Measurements from ENCODE around the gene GGA3. TPM values are rescaled to one million over a fixed set of nuclear protein-coding genes. Genes with fewer than 3 reads are reported as not detected.
A peak's percentile ranks its signal among the peaks of the same experiment; 100 is the strongest.

GGA3 gene
- total and polyA plus RNA-seq, 10 of the 15 experiments (the other 5 are each of a cell fraction or from before 2014, with no cell fraction given): 7.0 to 57.5 (median 34.0) TPM

DNA sequence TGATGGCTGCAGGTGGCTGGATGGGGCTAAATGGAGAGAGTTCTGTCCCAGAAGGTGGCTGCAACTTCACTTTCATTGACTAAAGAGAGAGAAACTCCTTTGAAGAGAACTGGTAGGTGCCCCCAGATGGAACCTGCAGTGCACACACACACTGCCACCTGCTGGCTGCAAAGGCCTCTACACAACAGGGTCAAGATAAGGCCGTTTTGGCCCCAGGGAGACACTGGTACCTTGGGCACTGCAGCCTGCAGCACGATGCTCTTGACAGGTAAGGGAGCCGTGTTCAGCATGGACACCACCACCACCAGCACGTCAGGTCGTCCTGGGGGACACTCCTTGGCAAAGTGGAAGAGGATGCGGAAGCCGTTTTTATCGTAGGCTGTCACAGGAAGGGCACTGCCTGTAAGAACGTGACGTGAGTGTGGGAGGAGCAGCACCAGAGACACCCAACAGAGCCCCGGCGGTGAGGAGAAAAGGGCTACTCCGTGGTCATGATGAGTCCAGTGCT, 22.7 kb downstream of the GGA3 start:
- Histone ChIP-seq H3K27me3 (replicated peaks in 1 of 2; ENCODE audit: control insufficient read depth in 2 of 2, insufficient read depth in 2 of 2, low read length in 1 of 2) (no peaks in the 10 kb centered on the region), H3K4me1 (ENCODE audit: control insufficient read depth, insufficient read depth, low read length) (peaks cover 28% of the 10 kb centered on the region), H3K4me2 (ENCODE audit: control insufficient read depth, insufficient read depth) (no peak overlapping the region), H3K9me3 (replicated peaks; ENCODE audit: control insufficient read depth, insufficient read depth, low read length) (no peaks in the 10 kb centered on the region), H3K27ac (ENCODE audit: control insufficient read depth, insufficient read depth) (no peak overlapping the region), H4K20me1 (ENCODE audit: control insufficient read depth, insufficient read depth) (no peaks in the 10 kb centered on the region; the same call in 1 of the 2 replicates), H3K36me3 (ENCODE audit: control insufficient read depth in 2 of 2, insufficient read depth in 2 of 2, low read length in 1 of 2) (peaks cover 62 to 64% of the 10 kb centered on the region in 2 experiments), H3K4me3 (no peak overlapping the region), H3K79me2 (ENCODE audit: control insufficient read depth, insufficient read depth, low read length) (no peaks in the 10 kb centered on the region), H3K9ac (ENCODE audit: control insufficient read depth, insufficient read depth, low read length) (no peak overlapping the region), H2AFZ (ENCODE audit: control insufficient read depth, low read depth, low read length) (no peak overlapping the region)
- RAD21 ChIA-PET (ENCODE audit: unreplicated experiment): interaction anchor here (1.0 to 1.2 kb wide), 3 partner anchors 30 to 278 kb away, joined by 3 to 5 read pairs (median 3); no protein-coding TSS in a partner anchor
- DNase-seq (ENCODE audit: low read depth, low spot score): no peak
- SMC1A ChIA-PET (ENCODE audit: uncharacterized antibody, unreplicated experiment): interaction anchor here (1.5 kb wide), 1 partner anchor 125 kb away, joined by 4 read pairs; no protein-coding TSS in a partner anchor
- POLR2A ChIA-PET: interaction anchor here (1.2 kb wide), 1 partner anchor 32 kb away, joined by 5 read pairs; the partner anchor contains the start of gene MIF4GD
- intact Hi-C loops (cut with micrococcal nuclease; ENCODE audit: unreplicated experiment) (no loop called here), in situ Hi-C loops (cut with MboI) (no loop called here)
- FAIRE-seq: peak; percentile 62
- no TSS peak for BruUV-seq (replicated peaks)
- ATAC-seq: peak; percentile 96
- WGBS (ENCODE audit: insufficient coverage, insufficient replicate concordance, low lambda C conversion rate, missing lambda C conversion rate): 38% methylated on average over 13 of the region's 13 CpGs
- CTCF ChIA-PET: interaction anchor here (0.8 to 4.3 kb wide), 12 partner anchors 8 to 277 kb away, joined by 3 to 34 read pairs (median 6); partner anchors contain the start of genes GGA3, MIF4GD and MRPS7
- TF ChIP-seq RBBP5 (conservative IDR thresholded peaks at IDR 0.05) (no peak), ZBED1 (IDR thresholded peaks at IDR 0.05; ENCODE audit: borderline replicate concordance) (no peak), RCOR1 (conservative IDR thresholded peaks at IDR 0.05; ENCODE audit: low read depth, low read length) (no peak), EED (IDR thresholded peaks at IDR 0.05; ENCODE audit: low read depth) (no peak), BRCA1 (IDR thresholded peaks at IDR 0.05; ENCODE audit: low read depth, low read length) (no peak), ZNF207 (IDR thresholded peaks at IDR 0.05; ENCODE audit: borderline replicate concordance) (no peak), POLR2AphosphoS2 (IDR thresholded peaks at IDR 0.05; ENCODE audit: low read depth, low read length) (no peak), CREM (IDR thresholded peaks at IDR 0.05; ENCODE audit: low read depth) (0 out of 2 replicates have a peak, but pooled peaks have one; percentile 11), YY1 (IDR thresholded peaks at IDR 0.05; ENCODE audit: low read depth, low read length) (peak; percentile 70; the same call in 1 of the 2 replicates), TBL1XR1 (IDR thresholded peaks at IDR 0.05; ENCODE audit: low read depth, low read length) (no peak), CHD1 (IDR thresholded peaks at IDR 0.05; ENCODE audit: low read depth, low read length) (no peak)
- TF ChIP-seq, protein P1, sequence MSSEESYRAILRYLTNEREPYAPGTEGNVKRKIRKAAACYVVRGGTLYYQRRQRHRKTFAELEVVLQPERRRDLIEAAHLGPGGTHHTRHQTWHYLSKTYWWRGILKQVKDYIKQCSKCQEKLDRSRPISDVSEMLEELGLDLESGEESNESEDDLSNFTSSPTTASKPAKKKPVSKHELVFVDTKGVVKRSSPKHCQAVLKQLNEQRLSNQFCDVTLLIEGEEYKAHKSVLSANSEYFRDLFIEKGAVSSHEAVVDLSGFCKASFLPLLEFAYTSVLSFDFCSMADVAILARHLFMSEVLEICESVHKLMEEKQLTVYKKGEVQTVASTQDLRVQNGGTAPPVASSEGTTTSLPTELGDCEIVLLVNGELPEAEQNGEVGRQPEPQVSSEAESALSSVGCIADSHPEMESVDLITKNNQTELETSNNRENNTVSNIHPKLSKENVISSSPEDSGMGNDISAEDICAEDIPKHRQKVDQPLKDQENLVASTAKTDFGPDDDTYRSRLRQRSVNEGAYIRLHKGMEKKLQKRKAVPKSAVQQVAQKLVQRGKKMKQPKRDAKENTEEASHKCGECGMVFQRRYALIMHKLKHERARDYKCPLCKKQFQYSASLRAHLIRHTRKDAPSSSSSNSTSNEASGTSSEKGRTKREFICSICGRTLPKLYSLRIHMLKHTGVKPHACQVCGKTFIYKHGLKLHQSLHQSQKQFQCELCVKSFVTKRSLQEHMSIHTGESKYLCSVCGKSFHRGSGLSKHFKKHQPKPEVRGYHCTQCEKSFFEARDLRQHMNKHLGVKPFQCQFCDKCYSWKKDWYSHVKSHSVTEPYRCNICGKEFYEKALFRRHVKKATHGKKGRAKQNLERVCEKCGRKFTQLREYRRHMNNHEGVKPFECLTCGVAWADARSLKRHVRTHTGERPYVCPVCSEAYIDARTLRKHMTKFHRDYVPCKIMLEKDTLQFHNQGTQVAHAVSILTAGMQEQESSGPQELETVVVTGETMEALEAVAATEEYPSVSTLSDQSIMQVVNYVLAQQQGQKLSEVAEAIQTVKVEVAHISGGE (CRISPR knock-in tag; IDR thresholded peaks at IDR 0.05): no peak
- TF ChIP-seq, protein P2, sequence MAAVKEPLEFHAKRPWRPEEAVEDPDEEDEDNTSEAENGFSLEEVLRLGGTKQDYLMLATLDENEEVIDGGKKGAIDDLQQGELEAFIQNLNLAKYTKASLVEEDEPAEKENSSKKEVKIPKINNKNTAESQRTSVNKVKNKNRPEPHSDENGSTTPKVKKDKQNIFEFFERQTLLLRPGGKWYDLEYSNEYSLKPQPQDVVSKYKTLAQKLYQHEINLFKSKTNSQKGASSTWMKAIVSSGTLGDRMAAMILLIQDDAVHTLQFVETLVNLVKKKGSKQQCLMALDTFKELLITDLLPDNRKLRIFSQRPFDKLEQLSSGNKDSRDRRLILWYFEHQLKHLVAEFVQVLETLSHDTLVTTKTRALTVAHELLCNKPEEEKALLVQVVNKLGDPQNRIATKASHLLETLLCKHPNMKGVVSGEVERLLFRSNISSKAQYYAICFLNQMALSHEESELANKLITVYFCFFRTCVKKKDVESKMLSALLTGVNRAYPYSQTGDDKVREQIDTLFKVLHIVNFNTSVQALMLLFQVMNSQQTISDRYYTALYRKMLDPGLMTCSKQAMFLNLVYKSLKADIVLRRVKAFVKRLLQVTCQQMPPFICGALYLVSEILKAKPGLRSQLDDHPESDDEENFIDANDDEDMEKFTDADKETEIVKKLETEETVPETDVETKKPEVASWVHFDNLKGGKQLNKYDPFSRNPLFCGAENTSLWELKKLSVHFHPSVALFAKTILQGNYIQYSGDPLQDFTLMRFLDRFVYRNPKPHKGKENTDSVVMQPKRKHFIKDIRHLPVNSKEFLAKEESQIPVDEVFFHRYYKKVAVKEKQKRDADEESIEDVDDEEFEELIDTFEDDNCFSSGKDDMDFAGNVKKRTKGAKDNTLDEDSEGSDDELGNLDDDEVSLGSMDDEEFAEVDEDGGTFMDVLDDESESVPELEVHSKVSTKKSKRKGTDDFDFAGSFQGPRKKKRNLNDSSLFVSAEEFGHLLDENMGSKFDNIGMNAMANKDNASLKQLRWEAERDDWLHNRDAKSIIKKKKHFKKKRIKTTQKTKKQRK (IDR thresholded peaks at IDR 0.05; ENCODE audit: low read depth, low read length): no peak
- TF ChIP-seq, protein P3, sequence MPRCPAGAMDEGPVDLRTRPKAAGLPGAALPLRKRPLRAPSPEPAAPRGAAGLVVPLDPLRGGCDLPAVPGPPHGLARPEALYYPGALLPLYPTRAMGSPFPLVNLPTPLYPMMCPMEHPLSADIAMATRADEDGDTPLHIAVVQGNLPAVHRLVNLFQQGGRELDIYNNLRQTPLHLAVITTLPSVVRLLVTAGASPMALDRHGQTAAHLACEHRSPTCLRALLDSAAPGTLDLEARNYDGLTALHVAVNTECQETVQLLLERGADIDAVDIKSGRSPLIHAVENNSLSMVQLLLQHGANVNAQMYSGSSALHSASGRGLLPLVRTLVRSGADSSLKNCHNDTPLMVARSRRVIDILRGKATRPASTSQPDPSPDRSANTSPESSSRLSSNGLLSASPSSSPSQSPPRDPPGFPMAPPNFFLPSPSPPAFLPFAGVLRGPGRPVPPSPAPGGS (IDR thresholded peaks at IDR 0.05; ENCODE audit: borderline replicate concordance, insufficient read depth, low read depth, low read length, poor library complexity, severe bottlenecking): no peak
- TF ChIP-seq, protein P4, sequence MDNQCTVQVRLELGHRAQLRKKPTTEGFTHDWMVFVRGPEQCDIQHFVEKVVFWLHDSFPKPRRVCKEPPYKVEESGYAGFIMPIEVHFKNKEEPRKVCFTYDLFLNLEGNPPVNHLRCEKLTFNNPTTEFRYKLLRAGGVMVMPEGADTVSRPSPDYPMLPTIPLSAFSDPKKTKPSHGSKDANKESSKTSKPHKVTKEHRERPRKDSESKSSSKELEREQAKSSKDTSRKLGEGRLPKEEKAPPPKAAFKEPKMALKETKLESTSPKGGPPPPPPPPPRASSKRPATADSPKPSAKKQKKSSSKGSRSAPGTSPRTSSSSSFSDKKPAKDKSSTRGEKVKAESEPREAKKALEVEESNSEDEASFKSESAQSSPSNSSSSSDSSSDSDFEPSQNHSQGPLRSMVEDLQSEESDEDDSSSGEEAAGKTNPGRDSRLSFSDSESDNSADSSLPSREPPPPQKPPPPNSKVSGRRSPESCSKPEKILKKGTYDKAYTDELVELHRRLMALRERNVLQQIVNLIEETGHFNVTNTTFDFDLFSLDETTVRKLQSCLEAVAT (IDR thresholded peaks at IDR 0.05): no peak

Measured in GM12878 (cell line).